DMS79 (cell line): ENCODE data around the gene PPOX.

Experiments
- DNase-seq: peaks from one replicate; lab custom pipeline; 2025; lab: John Stamatoyannopoulos, UW

The PPOX gene

DNA sequence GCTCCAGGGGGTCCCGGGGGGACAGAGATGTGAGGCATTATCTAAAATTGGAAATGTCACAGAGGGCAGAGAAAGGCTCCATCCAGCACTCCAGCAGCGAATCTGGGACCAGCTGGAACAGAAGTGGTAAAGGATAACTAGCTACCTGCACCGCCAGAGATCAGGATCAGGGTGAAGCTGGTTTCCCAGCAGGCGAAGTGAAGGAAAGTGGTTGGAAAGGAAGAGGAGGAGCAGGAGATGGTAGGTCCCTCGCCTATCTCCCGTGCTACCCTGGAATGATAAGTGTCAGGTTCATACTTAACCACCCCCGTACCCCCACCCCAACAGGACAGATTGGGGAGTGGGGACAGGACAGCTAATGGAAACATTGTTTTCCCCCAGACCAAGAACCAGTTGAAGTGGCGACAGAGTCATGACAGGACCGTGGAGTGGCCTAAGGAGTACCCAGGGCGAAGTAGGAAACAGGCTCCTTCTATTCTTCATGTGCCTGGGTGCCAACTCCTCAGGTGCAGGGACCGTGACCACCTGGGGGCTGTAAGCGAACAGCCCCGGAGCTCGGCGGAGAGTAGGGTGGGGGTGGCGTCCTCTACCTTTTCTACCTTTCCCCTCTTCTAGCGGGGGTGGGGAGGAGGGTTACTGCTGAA, 10.4 kb downstream of the PPOX start:
- peak; percentile 46 for DNase-seq

DNA sequence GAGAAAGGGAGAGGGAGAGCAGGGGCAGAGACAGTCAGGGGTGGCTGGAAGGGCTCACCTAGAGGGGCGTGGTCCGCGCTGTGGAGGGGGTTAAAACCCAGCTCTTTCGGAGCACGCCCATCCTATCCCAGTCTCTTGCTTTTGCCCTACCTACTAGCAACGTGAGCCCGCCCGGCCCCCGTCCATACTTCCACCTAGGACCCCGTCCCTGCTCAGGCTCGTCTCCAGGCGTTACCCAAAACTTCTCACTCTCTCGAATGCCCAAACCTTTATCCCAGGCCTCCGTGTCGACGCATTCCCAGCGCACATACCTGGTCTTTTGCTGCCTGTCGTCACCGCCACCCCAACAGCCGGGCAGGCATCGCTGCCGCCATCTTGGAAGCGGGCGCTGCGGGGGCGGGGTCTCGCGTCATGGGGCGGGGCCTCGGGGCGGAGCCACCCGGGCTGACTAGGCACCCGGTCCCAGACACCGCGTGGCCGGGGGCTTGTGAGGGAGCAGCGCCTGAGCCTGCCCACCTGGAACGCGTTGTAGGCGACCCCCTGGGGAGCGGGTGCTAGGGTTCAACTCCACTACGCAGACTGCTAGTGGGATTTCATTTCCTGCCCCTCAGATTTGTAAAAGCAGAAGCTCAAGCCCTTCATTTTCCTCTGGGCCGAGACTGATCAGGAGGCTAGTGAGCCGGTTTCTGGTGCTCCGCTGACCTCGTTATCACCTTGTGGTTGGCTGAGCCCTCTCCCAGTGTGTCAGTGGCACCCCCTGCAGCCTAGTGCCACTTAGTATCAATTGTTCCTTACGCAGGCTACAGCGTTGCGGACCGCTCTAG, 11.1 kb downstream of the PPOX start, which contains the start of gene B4GALT3:
Gene B4GALT3 (minus strand): TSS at position 396 of the 824 bp plus-strand sequence. CDS start 1,447 bp downstream, outside the sequence.
- DNase-seq: peak; percentile 80

DNA sequence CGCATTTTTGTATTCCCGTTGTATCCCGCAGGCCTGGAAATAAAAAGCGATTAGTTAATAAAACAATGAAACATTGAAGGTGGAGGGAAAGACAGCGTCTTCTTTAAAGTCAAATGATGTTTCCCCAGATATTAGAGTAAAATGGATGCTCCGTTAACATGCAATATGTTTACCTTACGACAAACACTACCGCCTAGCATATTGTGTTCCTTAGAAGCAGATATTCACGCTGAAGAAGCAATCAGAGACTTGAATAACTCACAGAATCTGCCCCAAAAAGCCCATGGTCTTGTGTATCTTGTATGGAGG, 11.7 kb downstream of the PPOX start:
- DNase-seq: no peak

DNA sequence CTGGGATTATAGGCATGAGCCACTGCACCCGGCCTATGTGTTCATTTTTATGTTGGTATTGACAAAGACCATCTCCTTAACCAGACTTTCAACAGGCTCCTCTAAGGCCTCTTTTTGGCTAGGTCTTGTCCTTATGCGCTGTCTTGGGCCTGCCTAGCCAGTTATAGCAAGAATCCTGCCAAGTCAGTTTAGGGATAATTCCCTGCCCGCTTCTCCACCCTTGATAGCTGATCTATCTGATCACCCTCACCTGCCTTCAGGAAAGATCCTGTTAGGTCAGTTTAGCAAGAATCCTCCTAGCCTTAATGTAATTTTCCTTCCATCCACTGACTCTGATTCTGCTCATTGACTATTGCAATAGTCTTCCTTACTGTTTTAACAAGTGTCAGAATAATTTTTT, 13.5 kb downstream of the PPOX start:
- DNase-seq: no peak

DNA sequence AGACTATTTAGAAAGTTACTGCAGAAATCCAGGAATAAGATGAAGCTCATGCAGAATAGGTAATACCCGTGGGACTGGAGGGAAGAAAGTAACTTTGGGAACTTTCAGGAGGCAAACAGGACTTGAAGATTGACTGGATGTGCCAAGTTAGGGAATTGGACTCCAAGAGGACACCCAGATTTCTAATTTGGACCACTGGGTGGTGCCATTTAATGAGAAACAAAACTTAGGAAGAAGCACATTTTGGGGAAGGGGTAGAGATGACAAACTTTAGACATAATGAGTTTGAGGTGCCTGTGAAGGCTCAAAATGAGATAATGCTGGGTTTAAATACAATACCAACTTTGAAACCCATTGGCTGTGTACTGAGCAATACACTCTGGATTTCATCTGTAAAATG, 14.4 kb downstream of the PPOX start:
- DNase-seq: no peak

DNA sequence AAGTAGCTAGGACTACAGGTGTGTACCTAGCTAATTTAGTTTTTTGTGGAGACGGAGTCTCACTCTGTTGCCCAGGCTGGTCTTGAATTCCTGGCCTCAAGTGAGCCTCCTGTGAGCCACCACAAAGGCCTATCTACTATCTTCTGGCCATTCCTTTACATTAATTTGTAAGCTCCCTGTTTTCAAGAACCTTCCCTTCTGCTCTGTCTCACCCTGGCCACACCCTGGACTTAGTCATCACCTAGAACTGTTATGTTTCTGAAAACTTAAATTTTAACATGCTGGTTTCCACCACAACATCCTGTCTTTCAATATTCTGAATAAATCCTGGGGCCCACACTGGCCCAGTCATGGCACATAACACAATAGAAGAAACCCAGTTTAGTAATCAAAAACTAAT, 16.0 kb downstream of the PPOX start:
- DNase-seq: no peak

DNA sequence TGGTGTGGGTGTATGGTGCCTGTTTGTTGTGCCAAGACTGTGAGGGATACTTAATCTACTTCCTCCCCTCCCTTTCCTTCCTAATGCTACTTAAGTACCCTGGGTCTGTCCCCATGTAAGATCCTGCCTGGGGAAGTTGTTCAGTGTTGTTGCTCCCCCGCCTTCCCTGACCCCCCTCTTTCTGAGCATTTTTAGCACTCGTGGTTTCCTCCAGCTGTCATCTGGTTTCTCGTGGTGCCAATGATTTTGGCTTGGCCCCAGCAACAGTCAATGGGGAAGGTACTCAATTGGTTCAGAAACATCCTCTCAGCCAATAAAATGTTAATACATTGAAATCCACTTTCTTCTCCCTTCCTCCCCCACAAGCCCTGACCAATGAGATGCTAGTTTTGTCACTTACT, 19.1 kb downstream of the PPOX start:
- no peak for DNase-seq

DNA sequence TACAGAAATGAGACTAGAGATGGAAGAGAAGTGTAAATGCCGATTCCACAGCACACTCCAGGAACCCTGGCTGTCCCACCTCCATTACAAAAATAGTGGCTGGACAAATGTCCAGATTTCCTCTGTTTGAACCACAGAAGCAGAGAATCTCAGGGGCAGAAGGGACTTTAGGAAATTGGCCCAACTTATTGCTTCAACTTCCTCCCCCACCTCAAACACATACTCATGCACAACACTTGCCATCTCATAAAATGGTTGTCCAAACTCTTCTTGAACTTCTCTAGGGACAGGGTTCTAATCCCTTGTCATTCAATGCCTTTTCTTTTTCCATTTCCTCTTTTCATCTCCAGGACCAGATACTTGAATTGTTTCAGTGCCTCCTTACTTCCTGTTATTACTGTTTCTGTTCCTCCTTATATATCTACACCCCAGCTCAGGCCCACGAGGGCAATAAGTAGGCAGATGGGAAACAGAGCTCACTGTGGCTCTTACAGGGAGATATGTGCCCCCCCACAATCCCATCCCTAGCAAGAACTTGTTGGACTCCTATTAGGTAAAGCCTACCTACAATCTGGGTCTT, 19.6 kb downstream of the PPOX start:
- DNase-seq: no peak

DNA sequence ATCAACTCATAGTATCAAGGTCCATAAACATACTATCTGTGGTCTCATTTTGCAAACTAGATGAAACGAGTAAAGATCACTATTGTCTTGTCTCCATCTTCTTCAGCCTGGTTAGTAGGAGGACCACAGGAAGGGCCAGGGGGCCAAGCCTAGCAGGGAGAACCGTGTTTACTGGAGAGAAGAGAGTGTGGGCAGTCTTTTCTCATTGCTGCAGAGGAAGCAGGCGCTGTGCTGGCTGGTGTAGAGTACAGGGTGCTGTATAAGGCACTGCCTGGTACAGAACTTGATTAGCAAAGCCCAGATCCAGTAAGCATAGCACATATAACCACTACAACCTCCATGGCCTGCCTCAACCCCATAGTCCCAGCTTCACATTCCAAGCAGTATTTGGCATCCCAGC, 21.1 kb downstream of the PPOX start:
- DNase-seq: no peak

DNA sequence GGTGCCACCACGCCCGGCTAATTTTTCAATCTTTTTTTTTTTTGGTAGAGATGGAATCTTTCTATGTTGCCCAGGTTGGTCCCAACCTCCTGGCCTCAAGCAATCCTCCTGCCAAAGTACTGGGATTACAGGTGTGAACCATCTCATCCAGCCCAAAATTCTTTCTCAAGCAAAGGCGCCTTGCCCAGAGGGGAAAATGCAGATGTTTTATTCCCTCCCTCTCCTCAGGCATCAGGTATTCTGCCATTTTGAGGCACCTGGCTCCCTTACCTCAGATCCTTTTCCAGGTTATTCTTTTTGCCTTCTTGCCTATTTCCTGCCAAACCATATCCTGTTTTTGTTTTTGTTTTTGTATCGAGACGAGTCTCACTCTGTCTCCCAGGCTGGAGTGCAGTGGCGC, 22.2 kb downstream of the PPOX start:
- DNase-seq: no peak

DNA sequence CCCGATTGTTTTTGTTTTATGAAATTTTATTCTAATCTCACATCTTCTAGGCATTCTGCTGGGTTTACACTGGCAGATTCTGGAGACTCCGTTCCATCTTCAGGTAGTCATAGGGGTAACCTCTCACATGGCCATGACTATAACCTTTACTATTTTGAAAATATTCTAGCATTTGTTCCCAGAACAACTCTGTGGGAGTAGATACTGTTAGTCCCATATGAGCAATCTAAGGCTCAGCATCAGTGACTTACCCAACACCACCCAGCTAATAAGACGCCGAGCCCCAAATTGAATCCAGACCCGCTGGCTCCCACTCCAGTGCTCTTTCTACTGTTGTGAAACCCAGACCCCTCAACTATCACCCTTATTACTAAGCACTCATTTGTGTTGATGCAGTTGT, 22.8 kb downstream of the PPOX start:
- no peak for DNase-seq

DNA sequence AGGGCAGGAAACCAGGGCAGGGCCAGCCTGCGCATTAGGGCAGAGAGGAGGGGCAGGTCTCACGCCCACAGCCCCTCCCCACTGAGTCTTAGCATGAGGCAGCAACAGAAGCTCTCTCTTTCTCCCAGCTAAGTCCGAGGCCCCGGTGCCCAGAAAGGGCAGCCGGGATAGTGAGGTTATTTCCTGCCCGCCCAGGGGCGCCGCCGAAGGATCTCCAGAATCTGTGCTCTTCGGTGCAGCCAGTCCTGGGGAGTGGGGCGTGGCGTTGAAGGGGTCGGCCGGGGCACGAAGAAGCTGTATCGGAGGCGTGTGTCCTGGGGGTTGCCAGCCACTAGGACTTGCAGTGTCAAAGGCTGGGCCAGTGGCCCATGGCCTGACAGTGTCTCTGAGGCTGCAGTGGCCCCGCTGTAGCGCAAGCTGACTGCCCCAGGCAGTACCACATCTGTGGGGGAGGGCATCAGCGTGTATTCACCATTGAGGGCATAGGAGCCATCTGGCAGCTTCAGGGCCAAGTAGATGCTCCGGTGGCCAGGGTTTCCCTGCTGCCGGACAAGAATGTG, 24.8 kb downstream of the PPOX start:
- DNase-seq: no peak

DNA sequence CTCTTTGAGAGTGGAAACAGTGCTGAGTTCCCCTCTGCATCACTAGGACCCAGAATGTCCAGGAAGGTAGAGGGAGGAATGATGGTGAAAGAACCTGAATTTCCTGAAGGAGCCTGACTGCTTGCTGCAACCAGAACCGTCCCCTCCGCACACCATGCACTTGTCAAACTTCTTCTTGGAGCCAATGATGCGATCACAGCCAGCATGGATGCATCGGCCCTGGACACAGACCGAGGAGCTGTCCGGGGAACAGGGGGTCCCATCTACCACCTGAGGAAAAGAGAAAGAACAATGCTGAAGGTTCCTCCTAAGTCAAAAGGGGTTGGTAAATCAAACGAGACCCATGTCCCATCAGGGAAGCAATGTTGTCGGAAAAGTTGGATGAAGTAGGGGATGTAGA, 25.7 kb downstream of the PPOX start:
- no peak for DNase-seq

DNA sequence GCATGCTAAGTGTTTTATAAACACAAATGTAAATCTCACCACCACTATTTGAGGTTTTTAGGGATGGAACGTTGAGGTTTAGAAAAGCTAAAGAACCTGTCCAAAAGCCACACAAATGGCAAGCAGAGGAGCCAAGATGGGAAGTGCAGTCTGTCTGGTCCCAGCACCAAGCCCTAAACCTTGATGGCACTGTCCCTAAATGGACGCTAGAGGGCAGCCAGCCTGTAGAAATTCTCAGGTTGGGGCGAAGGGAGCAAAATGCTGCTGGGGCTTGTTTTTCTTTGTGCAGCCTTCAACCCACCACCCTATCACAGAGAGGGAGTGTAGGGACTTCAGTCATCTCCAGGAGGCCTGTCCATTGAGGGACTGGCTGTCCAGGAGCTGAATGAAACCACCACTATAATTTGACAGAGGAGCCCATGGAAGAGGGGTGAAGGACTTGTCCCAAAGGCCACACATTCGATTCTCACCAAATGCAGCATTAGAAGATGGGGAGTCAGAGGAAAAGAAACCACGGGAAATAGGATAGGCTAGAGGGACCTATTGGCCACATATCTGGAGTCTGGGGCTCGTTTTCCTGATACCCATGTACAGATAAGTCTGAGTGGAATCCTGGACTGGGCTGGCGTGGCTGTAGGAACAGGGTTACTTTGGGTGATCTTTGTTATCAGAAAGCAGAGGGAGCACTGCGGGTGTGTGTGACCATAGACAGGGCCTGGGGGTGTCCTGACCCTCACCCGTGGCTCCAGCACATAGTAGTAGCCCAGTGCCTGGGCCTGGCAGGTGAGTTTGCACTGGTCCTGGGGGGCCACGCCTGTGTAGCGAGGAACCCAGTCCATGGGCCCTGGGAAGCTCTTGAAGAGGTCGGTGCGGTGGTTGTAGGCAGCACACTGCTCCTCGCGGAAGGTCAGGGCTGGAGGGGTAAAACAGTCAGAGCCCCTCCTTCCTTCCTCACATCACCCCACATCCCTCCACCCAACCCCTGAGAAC, 26.5 kb downstream of the PPOX start:
- peak; percentile 43 for DNase-seq

DNA sequence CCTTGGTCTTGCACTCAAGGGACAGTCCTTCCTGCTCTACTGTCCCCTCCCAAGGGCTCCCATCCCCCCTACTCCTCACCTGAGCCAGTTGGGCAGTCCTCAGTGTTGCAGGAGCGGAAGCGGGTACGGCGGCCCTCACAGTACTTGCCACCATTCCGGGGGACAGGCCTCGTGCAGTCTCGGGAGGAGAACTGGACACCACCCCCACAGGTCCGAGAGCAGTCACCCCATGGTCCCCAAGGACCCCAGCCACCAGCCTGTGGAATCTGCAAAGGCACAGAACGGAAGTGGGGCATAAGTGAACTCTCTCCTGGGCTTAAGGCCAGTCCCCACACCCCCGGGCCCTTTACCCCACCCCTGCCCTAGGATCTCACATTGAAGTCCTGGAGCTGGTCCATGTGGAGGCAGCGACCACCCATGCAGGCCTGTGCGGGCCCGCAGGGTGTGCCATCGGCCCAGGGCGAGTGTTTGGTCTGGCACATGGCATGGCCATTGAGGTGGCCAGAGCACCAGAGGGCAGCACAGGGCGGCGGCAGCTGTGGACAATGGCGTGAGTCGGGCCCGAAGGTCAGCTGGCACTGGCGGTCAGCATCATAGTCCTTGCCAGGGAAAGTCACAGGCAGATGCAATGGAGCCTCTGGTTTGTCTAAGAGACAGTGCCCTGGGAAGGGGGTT, 27.5 kb downstream of the PPOX start:
- DNase-seq: no peak

DNA sequence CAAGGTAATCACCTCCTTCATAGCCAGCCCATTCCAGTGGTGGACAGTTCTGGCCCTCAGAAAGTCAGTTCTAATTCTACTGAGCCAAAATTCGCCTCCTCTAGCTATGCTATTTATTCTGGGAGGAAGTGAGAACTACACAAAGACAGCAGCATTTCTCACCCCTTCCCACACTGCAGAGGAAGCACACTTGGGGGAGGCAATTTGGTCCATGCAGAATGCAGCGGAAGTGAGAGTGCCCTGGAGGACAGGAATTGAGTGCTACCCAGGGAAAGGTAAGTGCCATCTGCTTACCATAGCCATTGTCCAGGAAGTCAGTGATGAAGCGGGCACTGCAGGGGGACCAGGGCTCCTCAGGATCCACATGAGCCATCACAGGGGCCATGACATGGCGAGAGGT, 28.9 kb downstream of the PPOX start:
- no peak for DNase-seq

DNA sequence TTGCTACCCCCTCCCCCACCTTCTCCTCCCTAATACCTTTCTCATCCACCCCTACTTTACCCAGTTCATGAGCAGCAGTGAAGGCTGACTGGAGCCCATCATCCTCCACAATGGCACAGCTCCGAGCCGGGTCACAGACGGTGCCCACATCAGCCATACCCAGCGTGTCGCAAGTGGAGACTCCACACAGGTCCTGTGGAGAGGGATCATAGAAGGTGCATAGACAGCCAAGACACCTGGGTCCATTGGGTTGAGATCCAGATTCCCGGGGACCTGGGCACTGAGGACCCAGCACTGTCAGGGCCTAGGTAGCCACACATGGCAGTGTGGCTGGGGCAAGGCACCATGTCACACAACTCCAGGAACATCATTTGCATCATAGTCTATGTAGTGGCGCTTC, 29.9 kb downstream of the PPOX start:
- DNase-seq: no peak

DNA sequence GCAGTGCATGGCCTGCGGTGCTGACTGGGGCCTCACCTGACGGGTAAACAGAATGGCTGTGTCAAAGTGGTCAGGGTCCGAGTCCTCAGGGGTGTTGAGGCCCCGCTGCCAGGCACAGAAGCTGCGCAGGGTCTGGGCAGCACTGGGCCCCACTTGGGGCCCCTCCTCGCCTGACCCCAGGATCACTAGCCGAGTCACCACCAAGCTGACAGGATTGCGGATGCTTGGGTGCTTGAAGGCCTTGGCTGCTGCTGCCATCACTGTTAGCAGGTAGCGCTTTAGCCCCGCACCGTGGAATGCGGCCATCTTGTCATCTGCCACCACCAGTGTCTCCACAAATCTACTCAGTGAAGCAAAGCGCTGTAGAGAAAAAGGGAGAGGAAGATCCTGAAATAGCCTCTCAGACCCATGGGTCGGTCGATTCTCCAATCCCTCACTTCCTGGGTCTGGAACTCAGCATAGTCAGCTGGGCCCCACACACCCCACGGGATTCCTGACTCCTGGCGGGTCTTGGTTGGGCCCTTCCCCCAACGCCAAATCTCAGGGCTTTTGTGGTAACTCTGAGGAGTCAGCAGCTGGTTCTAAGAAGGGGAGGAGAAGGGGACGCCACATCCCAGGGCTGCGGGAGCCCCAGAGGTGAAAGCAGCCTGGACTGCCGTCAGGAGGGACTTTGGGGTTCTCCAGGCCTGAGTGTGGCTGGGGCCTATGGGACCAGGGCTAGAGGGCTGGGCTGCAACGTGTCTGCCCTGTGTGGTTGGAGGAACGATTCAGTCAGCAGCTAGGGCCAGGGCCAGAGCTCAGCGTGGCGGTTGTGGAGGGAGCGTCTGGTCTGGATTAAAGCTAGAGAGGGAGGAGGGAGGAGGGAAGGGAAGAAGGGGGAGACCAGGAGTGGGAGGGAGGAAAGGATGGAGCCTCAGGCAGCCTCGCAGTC, 30.6 kb downstream of the PPOX start:
- no peak for DNase-seq

DNA sequence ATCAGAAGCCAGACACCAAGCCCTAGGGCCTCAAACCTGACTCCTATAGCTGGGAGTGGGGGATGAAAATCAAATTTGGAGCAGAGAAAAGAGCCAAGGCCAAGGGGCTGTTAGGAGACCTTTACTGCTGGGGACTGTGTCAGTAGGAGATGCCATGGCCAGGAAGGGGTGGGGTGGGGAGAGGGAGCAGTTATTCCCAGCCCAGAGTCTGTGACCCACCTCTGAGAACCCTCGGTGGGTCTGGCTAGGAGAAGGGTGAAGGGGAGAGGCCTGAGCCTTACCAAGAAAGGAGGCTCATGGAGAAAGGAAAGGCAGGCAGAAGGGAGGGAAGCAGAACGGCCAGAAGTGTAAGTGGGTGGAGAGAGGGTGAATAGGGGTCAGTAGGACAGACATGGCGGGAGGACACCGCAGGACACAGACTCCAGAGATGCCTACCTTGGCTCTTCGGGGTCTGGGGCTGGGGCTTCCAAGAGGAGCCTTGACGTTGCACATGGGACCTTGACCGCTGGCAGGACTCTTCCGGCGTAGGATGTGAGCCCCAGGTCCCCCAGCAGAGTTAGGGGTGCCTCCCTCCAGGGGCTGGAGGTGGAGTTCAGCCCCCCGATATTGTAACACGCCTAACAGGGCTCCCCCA, 31.5 kb downstream of the PPOX start:
- DNase-seq: no peak
